GM19099 (cell line): ENCODE measurements around the gene UGT1A6.

Experiments used
- POLR2A ChIP-seq: IDR thresholded peaks from 3 replicates; pipeline ENCODE4 v1.6.1; 2011; ENCODE audit warnings: low read depth; ENCODE audit not compliant: insufficient read length; ENCODE audit errors: extremely low read depth

Gene UGT1A6

GRCh38 chr2:233817361-233817911 is 124.7 kb downstream of the UGT1A6 start:
- TF ChIP-seq POLR2A = no peak

DNA sequence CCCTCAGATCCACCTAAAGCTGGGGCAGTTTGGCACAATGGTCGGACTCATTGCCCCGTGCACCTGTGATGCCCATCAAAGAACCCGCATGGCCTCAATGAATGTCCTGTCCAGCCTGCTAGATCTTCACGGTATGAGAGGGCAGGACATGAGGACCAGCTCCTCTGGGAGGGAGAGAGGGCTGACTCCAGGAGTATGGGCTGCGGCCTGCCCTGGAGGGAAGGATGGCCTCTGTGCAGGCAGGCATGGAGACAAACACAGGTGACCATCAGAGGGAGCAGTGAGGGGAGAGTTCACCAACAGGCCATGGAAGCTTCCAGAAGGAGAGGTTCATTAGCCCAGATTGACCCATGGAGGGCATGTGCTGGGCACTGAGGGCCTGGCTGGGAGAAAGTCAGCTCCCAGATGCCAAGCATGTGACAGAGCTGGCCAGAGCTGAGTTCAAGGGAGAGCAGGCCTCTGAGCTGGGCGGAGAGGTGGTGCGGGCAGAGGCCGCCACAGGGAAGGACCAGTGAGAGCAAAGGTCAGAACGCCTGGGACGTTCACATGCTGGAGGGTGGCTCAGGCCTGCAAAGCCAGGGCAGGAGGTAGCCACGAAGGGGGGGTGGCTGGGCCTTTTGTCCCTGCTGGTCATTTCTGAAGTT is 125.4 kb downstream of the UGT1A6 start:
- TF ChIP-seq POLR2A = no peak

DNA sequence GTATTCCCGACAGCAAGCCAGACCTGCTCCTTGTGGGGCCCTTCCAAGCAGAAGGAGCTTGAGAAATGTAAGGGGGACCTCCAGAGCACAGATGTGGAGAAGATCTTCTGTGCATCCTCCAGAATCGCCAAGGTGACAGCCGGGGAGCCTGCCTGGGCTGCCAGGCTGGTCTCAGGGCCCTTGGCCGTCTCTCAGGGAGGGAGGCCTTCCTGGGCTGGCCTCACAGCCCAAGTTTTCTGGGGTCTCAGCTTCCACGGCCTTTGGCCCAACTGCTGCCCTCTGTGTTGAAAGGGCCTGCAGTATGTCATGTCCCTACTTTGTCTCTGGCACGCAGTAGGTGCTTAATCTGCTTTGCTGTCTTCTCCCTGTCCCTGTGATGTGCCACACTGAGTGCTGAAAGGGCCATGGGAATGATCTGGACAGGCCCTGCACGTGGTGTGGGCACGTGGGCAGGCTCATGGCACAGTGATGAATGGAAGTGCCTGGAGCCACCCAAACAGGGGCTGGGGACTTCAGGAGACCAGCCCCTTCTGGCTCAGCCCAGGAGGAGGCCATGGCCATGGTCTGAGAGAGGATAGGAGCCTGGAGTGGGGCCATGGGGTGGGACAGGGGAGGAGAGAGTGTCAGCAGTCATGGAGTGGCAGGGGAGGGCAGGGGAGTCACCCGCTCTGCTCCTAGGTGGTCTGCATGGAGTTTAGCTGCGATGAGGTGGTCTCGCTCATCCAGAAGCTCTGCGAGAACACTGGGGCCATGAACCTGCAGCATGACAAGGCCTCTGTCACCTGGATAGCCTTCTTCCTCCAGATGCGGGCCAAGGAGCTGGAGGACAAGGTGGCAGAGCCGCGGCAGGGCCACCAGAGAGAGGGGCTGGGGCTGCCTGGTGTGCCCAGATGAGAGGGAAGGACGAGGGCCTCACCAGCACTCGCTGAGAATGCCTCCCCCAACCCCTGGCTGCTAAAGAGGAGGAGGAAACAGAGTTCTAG is 126.2 kb downstream of the UGT1A6 start:
- no peak for TF ChIP-seq POLR2A

- no peak for TF ChIP-seq POLR2A
These were observed 127.4 kb downstream of the UGT1A6 start for GRCh38 chr2:233819884-233820773.

GRCh38 chr2:233820774-233821105 is 128.1 kb downstream of the UGT1A6 start:
- TF ChIP-seq POLR2A = no peak

DNA sequence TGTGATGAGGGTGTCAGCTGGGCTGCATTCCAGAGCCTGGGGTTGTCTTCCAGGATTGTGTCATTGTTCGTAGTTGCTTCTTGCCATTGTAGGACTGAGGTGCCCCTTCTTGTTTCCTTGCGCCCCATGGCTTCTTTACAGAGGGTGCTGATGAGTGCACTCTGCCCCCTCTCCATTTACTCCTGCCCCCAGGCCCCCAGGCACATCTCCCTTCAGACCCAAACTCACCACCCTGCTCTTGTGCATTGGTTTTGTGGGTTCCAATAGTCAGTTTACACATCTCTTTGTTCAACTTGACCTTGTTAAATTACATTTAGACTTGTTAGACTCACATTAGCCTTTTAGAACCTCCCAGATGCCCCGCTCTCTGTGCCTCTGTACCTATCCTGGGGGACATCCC is 128.5 kb downstream of the UGT1A6 start:
- TF ChIP-seq POLR2A = no peak

DNA sequence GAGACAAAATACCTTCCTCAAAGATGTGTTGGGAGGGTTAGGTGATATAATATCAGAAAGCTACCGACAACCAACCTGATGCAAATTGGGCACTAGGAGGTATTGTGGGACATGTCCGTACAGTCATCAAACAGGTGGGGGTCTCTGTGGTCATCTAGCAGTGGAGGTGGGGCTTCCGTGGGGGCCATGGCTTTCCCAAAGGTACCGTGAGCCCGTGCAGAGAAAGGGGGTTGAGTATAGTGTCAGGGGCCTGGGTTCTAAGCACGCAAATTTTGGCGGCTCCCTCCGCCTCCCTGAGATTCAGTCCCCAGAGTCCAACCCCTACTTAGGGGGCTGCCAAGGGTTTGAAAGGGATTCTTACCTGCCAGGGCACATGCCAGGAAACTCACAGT is 129.0 kb downstream of the UGT1A6 start:
- no peak for TF ChIP-seq POLR2A

GRCh38 chr2:233822101-233822771 is 129.5 kb downstream of the UGT1A6 start:
- no peak for TF ChIP-seq POLR2A
